NCI-H345 treated with DMSO at 0.1 percent for 48 hours (cell line): ENCODE data around the gene USP10.

Source experiments
- DNase-seq: peaks from one replicate; lab custom pipeline; 2025; ENCODE audit not compliant: unreplicated experiment; lab: John Stamatoyannopoulos, UW

Gene USP10

DNA sequence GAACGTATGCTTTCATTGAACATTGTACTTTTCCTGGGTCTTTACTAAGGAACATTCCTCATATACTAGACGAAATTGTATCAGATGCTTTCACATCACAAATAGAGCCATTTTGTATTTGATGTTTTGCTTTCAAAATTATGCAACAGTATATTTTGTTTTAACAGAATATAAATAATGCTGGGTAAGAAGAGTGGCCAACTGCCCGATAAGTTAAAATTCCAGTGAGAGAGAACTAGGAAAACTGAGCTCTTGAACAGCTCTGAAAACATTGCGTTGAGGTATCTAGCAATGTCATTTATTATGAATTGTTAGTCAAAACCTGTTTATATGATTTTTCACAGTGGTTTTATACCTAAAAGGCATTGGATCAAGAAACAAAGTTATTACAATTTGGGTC, 50.8 kb downstream of the USP10 start:
- no peak for DNase-seq

- no peak for DNase-seq
These were observed 51.4 kb downstream of the USP10 start for GRCh38 chr16:84751241-84751640.

GRCh38 chr16:84751947-84752346, 52.1 kb downstream of the USP10 start:
- DNase-seq = no peak

DNA sequence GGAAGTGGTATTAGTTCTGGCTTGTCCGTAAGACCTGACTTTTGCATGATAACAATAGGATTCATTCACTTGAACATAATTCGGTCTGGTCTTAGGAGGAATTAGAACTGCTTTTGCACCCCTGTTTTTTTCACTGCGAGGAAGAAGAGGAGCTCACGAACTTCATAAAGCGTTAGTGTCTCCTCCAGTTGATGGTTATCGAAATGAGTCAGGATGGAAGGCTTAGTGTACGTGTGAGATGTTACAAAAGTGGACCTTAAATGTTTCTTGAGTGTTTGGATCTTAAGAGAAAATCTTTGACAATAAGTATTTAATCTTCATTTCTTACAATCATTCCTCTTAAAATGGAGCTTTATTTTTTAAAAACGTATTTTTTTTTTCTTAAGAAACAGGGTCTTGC, 52.8 kb downstream of the USP10 start:
- no peak for DNase-seq

DNA sequence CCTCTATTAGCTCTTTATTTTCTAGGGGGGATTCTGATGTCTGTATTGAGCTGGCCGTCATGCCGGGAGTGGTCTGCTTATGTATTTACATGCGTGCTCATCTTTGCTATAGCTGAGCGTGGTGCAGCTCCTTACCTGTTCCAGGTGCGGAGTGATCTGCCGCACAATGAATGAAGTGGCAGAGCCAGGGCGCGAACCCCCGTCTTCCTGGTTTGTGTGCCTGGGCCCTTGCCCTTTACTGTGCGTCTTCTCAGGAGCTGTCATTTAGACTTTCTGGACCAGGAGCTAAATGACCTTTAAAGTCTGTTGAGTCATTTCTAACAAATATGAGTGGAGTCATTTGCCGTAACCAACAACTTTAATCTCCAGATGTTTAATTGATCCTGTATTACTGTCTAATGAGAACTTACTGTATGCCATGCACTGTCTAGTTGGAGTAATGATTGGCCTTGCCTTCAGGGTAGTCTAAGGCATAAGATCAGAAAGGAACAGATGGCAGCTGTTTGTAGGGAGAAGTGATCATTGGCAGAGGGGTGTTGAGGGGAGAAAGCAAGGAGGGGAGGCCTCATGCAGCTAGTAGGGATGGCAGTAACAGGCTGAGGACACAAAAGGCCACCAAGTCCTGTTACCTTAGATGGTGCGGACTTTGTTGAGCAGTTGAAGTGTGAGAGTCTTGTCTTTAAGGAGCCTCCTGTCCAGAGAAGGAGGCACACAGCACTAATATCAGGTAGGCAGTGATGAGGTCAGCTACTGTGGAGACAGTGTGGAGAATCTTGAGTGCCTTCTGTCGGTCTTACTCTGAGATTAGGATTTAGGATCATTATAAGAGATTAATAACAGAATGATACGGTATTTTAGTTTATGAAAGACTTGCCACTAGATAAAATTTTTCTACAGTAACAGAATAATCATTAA, 53.9 kb downstream of the USP10 start:
- no peak for DNase-seq

- peak; percentile 37 for DNase-seq
These were observed 54.6 kb downstream of the USP10 start for GRCh38 chr16:84754353-84754856.

DNA sequence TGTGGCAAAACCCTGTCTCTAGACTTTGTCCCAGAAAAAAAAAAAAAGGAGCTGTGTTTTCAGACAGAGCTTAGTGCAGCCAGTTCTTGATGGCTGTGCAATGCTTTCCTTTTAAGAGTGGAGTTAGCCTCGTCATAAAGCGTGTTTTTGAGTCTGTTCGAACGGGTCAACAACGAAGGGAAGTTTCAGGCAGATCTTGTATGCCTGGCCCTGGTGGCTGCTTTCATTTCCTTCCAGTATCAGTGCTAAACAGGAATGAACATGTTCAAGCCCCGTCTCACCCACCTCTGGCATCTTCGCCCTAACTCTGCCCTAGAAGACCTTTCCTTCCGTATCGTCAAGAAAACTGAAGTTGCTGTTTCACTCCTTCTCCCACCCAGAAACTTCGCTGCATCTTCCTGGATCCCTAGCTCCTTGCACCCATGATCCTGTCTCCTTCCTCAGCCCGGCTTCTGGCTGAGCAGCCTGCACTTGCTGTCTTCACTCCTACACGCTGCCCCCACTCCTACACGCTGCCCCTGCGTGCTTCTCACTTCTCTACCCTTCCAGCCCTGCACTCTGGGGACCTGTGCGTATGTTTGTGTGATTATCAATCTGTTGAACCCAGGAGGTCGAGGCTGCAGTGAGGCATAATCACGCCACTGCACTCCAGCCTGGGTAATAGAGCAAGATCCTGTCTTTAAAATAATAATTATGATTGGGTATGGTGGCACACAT, 55.3 kb downstream of the USP10 start:
- no peak for DNase-seq

GRCh38 chr16:84756830-84757229, 57.0 kb downstream of the USP10 start:
- no peak for DNase-seq

GRCh38 chr16:84758627-84759026, 58.8 kb downstream of the USP10 start:
- no peak for DNase-seq

GRCh38 chr16:84759061-84759460, 59.3 kb downstream of the USP10 start:
- no peak for DNase-seq

DNA sequence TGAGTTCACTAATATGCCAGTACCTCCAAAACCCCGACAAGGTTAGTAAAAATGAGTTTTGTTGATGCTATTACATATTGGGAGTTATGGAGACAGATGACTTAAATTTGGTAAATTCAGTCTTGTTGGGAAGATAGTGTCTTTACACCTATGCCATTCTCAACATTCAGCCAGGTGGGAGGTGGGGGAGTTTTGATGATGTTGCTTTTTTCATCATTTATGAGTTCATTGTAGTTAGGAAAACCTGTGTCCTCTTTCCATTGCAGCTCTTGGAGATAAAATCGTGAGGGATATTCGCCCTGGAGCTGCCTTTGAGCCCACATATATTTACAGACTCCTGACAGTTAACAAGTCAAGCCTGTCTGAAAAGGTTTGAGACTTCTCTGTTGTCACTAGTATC, 60.1 kb downstream of the USP10 start:
- no peak for DNase-seq

DNA sequence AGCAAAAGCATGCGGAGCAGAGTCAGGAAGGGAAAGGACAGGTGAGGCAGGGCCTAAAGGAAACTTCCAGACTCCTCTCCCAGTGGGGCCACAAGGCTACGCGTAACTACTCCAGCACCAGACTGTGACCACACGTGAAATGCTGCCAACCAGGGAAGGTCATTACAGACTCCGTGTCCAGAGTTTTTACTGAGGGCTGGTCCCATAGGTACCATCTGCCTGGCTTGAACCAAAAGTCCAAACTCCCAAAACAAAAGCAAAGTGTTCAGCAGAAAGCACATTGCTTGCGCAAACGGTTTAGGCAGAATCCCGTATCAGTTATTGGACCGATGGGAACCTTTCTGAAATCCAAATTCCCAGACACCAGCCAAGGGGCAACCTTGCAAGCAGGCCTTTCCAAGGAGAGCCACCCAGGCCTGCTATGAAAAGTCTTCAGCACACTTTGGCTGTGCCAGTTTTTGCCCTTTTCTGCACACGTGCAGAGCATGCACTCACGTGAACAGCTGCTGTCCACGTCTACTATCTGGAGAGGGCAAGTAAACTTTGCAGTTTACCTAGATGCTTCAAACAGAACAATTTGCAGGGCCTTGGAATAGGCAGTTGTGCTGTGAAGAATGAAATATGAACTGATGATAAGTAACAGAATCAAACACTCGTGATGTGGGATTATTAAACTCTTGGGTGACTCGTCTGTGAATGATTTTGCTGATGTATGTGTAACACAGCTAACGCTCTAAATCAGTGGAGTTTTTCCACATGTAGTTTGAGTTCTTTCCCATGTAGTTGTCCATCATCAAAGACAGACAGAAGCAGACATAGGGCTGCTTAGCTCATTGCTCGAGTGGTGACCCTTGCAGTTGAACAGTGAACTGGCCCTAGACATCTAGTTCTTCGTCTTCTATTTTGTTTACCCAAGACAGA, 61.9 kb downstream of the USP10 start:
- DNase-seq = no peak

GRCh38 chr16:84763164-84763563, 63.4 kb downstream of the USP10 start:
- no peak for DNase-seq

DNA sequence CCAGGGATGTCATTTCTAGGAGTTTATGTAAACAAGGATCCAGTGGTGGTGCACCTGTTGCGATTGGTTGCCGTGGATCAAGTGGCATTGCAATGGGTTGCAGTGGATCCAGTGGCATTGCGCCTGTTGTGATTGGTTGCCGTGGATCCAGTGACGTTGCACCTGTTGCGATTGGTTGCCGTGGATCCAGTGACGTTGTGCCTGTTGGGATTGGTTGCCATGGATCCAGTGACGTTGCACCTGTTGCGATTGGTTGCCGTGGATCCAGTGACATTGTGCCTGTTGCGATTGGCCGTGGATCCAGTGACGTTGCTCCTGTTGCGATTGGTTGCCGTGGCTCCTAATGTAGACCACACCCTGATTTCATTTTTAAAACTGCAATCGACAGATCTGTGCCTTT, 63.8 kb downstream of the USP10 start:
- DNase-seq = no peak

- no peak for DNase-seq
These were observed 65.2 kb downstream of the USP10 start for GRCh38 chr16:84764970-84765369.

GRCh38 chr16:84765616-84766580, 66.1 kb downstream of the USP10 start:
- DNase-seq = no peak

GRCh38 chr16:84766978-84767773, 67.4 kb downstream of the USP10 start:
- no peak for DNase-seq

- DNase-seq = no peak
These were observed 68.4 kb downstream of the USP10 start for GRCh38 chr16:84768061-84768807.
